VCaP (cell line): Measurements from ENCODE around the gene CDK6.

Source experiments
- H3K27ac ChIP-seq: fragments of 450-650 bp; 2 replicates; pipeline ENCODE4 v1.5.1; 2017
- CTCF ChIP-seq: fragments of 450-650 bp; conservative IDR thresholded peaks from 2 replicates; pipeline ENCODE4 v1.5.1; 2017; ENCODE audit warnings: mild to moderate bottlenecking, moderate library complexity

The CDK6 gene

GRCh38 chr7:92695308-92696261 lies 140.8 kb downstream of the CDK6 start:
- TF ChIP-seq CTCF, result no peak
- peak overlapping the region; percentile 16; the same call in 1 of the 2 replicates for H3K27ac ChIP-seq

- no peak overlapping the region for H3K27ac ChIP-seq
- no peak for TF ChIP-seq CTCF
Observed at GRCh38 chr7:92694211-92694610, 142.2 kb downstream of the CDK6 start.

GRCh38 chr7:92693519-92693918 lies 142.9 kb downstream of the CDK6 start:
- no peak overlapping the region for H3K27ac ChIP-seq
- no peak for TF ChIP-seq CTCF

GRCh38 chr7:92691578-92691977 lies 144.8 kb downstream of the CDK6 start:
- H3K27ac ChIP-seq, result no peak overlapping the region
- TF ChIP-seq CTCF, result peak; percentile 84

GRCh38 chr7:92685136-92686042 lies 151.0 kb downstream of the CDK6 start:
- no peak for TF ChIP-seq CTCF
- no peak overlapping the region for H3K27ac ChIP-seq

- TF ChIP-seq CTCF, result no peak
- no peak overlapping the region for H3K27ac ChIP-seq
Observed at GRCh38 chr7:92684274-92684673, 152.1 kb downstream of the CDK6 start.
